Measurements from ENCODE around the gene CASP10. TPM values are rescaled to one million over a fixed set of nuclear protein-coding genes. Genes with fewer than 3 reads are reported as not detected.

CASP10 gene
- total and polyA plus RNA-seq, 9 of the 15 experiments (the other 6 are each of a cell fraction or from before 2014, with no cell fraction given), result 7.1 to 20.4 (median 10.8) TPM

DNA sequence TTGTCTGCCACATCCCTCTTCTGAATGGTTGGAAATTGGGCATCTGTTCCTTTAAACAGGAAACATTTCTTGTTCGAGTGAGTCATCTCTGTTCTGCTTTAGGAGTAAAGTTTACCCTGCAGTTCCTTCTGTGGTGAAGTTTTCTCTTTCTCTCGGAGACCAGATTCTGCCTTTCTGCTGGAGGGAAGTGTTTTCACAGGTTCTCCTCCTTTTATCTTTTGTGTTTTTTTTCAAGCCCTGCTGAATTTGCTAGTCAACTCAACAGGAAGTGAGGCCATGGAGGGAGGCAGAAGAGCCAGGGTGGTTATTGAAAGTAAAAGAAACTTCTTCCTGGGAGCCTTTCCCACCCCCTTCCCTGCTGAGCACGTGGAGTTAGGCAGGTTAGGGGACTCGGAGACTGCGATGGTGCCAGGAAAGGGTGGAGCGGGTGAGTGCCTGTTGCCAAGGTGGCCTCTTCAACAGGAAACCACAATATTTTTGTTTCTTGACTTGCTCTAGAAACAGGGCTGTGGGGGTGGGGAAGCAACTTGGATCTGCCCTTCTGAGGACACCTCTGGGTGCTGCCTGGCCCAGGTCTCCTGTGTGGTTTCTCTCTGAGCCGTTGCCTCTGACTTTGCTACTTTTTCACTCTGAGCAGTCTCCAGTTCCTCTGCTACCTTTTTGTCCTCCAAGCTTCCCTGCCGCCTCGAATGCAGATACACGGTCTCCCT, 75.2 kb downstream of the CASP10 start:
- no peaks in the 10 kb centered on the region for H4K20me1 ChIP-seq (replicated peaks; ENCODE audit: control insufficient read depth, insufficient read depth, low read length)
- peak overlapping the region; percentile 94 for H2AFZ ChIP-seq (ENCODE audit: low read depth, low read length)
- H3K36me3 ChIP-seq (ENCODE audit: control insufficient read depth, insufficient read depth, low read length), result no peaks in the 10 kb centered on the region
- no peaks in the 10 kb centered on the region for H3K9me3 ChIP-seq (replicated peaks; ENCODE audit: control insufficient read depth, insufficient read depth, low read depth, low read length)
- H3K79me2 ChIP-seq (ENCODE audit: control insufficient read depth, insufficient read depth, low read length), result peaks cover 51% of the 10 kb centered on the region
- 2% methylated on average over 9 of the region's 10 CpGs for WGBS (ENCODE audit: insufficient coverage, low coverage, missing lambda C conversion rate)
- TSS peak; percentile 76 for BruUV-seq (replicated peaks)
- no peaks in the 10 kb centered on the region for H3K27me3 ChIP-seq (ENCODE audit: control insufficient read depth in 2 of 2, insufficient read depth in 2 of 2, low read length in 2 of 2)
- peaks cover 27 to 44% of the 10 kb centered on the region in 2 experiments for H3K4me1 ChIP-seq (replicated peaks in 1 of 2; ENCODE audit: control insufficient read depth in 2 of 2, insufficient read depth in 2 of 2, low read length in 2 of 2)
- FAIRE-seq (peak; percentile 73), DNase-seq (ENCODE audit: extremely low read depth in 1 of 4, low spot score in 3 of 4) (peak; percentile 42 to 72 (median 52)), ATAC-seq (peak; percentile 67)
- no peaks in the 10 kb centered on the region for H3K9me1 ChIP-seq (ENCODE audit: control insufficient read depth, insufficient read depth, low read length)
- peak overlapping the region; percentile 98 for H3K27ac ChIP-seq (ENCODE audit: extremely low read depth, low read depth, low read length)
- peak overlapping the region; percentile 50 for H3K4me3 ChIP-seq
- peak overlapping the region; percentile 88 for H3K4me2 ChIP-seq (ENCODE audit: insufficient read depth, low read length)
- POLR2A ChIA-PET, result interaction anchor here (0.7 kb wide), 1 partner anchor 16 kb away, joined by 3 read pairs; no protein-coding TSS in a partner anchor
- H3K9ac ChIP-seq (ENCODE audit: insufficient read depth in 1 of 2, low read depth in 2 of 2, low read length in 2 of 2), result peak overlapping the region; percentile 86 to 90
- in situ Hi-C loops (cut with MboI), result no loop called here
- CTCF ChIA-PET (ENCODE audit: low intra/inter-chr PET ratio), result interaction anchor here (0.6 kb wide), 1 partner anchor 1089 kb away, joined by 4 read pairs; no protein-coding TSS in a partner anchor
- intact Hi-C loops (cut with micrococcal nuclease), result loop anchor here (1.0 kb wide), 1 partner anchor 22 kb away; no protein-coding TSS in a partner anchor
- TF ChIP-seq TAF9B (IDR thresholded peaks at IDR 0.05; ENCODE audit: partially characterized antibody) (peak; percentile 31), JUND (IDR thresholded peaks at IDR 0.05; ENCODE audit: borderline replicate concordance, low read depth, low read length) (peak; percentile 92), JUND (tag; IDR thresholded peaks at IDR 0.05; ENCODE audit: borderline replicate concordance, low read depth, low read length) (peak; percentile 85; the same call in 2 of the 3 replicates), ELF4 (CRISPR knock-in tag; IDR thresholded peaks at IDR 0.05) (0 out of 2 replicates have a peak, but pooled peaks have one; percentile 20), TEAD1 (CRISPR knock-in tag; IDR thresholded peaks at IDR 0.05) (no peak), ATF1 (CRISPR knock-in tag; IDR thresholded peaks at IDR 0.05) (no peak), ATF1 (tag; IDR thresholded peaks at IDR 0.05) (0 out of 2 replicates have a peak, but pooled peaks have one; percentile 24), EP400 (IDR thresholded peaks at IDR 0.05) (peak; percentile 71), YY1 (IDR thresholded peaks at IDR 0.05; ENCODE audit: borderline replicate concordance in 1 of 3, control insufficient read depth in 1 of 3, extremely low read depth in 1 of 3, insufficient read depth in 3 of 3, insufficient read length in 1 of 3, insufficient replicate concordance in 2 of 3, low read depth in 1 of 3, low read length in 2 of 3) (peak in 1 of 3 experiments; percentile 14), SMARCE1 (IDR thresholded peaks at IDR 0.05) (peak; percentile 24; the same call in 1 of the 2 replicates), MCM2 (IDR thresholded peaks at IDR 0.05; ENCODE audit: low read depth) (no peak), NFXL1 (CRISPR knock-in tag; IDR thresholded peaks at IDR 0.05) (no peak), TAF1 (IDR thresholded peaks at IDR 0.05; ENCODE audit: control insufficient read depth, extremely low read depth, insufficient read depth, low read length, severe bottlenecking) (peak; percentile 17), PHF8 (IDR thresholded peaks at IDR 0.05; ENCODE audit: borderline replicate concordance, low read length) (peak; percentile 39; the same call in 1 of the 2 replicates), RAD21 (CRISPR knock-in tag; conservative IDR thresholded peaks at IDR 0.05 in 1 of 2, IDR thresholded peaks at IDR 0.05 in 1 of 2) (peak in 1 of 2 experiments; percentile 43; a peak in 3 of 4 replicates), POLR2B (IDR thresholded peaks at IDR 0.05; ENCODE audit: low read depth, partially characterized antibody) (peak; percentile 42), TEAD4 (IDR thresholded peaks at IDR 0.05; ENCODE audit: low read length) (0 out of 2 replicates have a peak, but pooled peaks have one; percentile 8), TEAD4 (CRISPR knock-in tag; IDR thresholded peaks at IDR 0.05; ENCODE audit: borderline replicate concordance) (no peak)
- TF ChIP-seq, protein P1, sequence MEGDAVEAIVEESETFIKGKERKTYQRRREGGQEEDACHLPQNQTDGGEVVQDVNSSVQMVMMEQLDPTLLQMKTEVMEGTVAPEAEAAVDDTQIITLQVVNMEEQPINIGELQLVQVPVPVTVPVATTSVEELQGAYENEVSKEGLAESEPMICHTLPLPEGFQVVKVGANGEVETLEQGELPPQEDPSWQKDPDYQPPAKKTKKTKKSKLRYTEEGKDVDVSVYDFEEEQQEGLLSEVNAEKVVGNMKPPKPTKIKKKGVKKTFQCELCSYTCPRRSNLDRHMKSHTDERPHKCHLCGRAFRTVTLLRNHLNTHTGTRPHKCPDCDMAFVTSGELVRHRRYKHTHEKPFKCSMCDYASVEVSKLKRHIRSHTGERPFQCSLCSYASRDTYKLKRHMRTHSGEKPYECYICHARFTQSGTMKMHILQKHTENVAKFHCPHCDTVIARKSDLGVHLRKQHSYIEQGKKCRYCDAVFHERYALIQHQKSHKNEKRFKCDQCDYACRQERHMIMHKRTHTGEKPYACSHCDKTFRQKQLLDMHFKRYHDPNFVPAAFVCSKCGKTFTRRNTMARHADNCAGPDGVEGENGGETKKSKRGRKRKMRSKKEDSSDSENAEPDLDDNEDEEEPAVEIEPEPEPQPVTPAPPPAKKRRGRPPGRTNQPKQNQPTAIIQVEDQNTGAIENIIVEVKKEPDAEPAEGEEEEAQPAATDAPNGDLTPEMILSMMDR (IDR thresholded peaks at IDR 0.05 in 2 of 3, conservative IDR thresholded peaks at IDR 0.05 in 1 of 3; ENCODE audit: insufficient read depth in 2 of 3, low read depth in 1 of 3, low read length in 3 of 3), result peak in 2 of 3 experiments; percentile 28 to 41; a peak in 2 of 6 replicates

Measured in K562 (cell line).